ENCODE data around the gene COLEC12. TPM values are rescaled to one million over a fixed set of nuclear protein-coding genes. Genes with fewer than 3 reads are reported as not detected.

COLEC12 gene
- total RNA-seq, 1 donor from 2014 or later, result 11.6 TPM

DNA sequence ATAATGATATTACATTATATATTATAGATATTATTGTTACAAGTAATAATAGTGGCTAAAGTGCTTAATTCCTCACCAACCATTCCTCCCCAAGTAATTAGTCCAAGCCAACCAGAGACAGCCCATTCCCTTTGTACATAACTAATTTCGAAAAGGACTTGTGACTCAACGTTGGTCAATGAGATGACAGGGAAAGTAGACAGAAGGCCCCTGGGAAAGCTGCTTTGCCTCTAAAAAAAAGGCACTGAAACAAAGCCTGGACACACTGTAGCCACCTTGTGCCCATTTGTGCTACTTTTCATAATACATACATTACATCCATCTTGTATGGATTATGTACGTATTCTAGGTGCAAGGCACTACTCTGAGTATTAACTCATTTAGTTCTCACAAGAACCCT is 28.8 kb downstream of the COLEC12 start:
- Mint-ChIP-seq H3K4me3 (ENCODE audit: unreplicated experiment) (no peak overlapping the region), H3K4me1 (ENCODE audit: low read depth, unreplicated experiment) (peaks cover 45% of the 10 kb centered on the region), H3K27me3 (ENCODE audit: low read depth, unreplicated experiment) (no peaks in the 10 kb centered on the region), H3K27ac (ENCODE audit: unreplicated experiment) (no peak overlapping the region), H3K9me3 (ENCODE audit: unreplicated experiment) (no peaks in the 10 kb centered on the region), H3K36me3 (ENCODE audit: low read depth, unreplicated experiment) (peaks cover 3% of the 10 kb centered on the region)
- FAIRE-seq (no peak), DNase-seq (ENCODE audit: low read depth) (no peak)
- no peak overlapping the region for H3K4me3 ChIP-seq (ENCODE audit: insufficient read depth, low read depth, low read length)
- H3K36me3 ChIP-seq (ENCODE audit: insufficient read depth, low read length), result no peaks in the 10 kb centered on the region
- no peak overlapping the region for H3K27ac ChIP-seq (ENCODE audit: low read depth, low read length)
- no peak overlapping the region for H2AFZ ChIP-seq (ENCODE audit: low read depth, low read length)
- H3K4me2 ChIP-seq (ENCODE audit: low read length), result no peak overlapping the region
- H3K9me3 ChIP-seq (ENCODE audit: insufficient read depth, low read depth, low read length), result no peaks in the 10 kb centered on the region
- H4K20me1 ChIP-seq (ENCODE audit: insufficient read depth, low read length), result no peaks in the 10 kb centered on the region
- H3K9ac ChIP-seq (ENCODE audit: low read length), result no peak overlapping the region
- peaks cover 19% of the 10 kb centered on the region for H3K4me1 ChIP-seq (ENCODE audit: insufficient read depth, low read length)
- no peaks in the 10 kb centered on the region for H3K79me2 ChIP-seq (ENCODE audit: insufficient read depth, low read length)
- no peaks in the 10 kb centered on the region for H3K27me3 ChIP-seq (ENCODE audit: insufficient read depth, low read length)
- TF ChIP-seq EZH2 (IDR thresholded peaks at IDR 0.05; ENCODE audit: insufficient read depth, low read length) (no peak), CTCF (IDR thresholded peaks at IDR 0.05; ENCODE audit: insufficient read depth, low read depth, low read length) (no peak)

GRCh38 chr18:470661-471501 is 29.6 kb downstream of the COLEC12 start:
- Histone ChIP-seq H3K79me2 (ENCODE audit: insufficient read depth, low read length) (no peaks in the 10 kb centered on the region), H3K4me3 (ENCODE audit: insufficient read depth, low read depth, low read length) (no peak overlapping the region), H3K4me2 (ENCODE audit: low read length) (no peak overlapping the region), H3K9ac (ENCODE audit: low read length) (no peak overlapping the region), H3K9me3 (ENCODE audit: insufficient read depth, low read depth, low read length) (no peaks in the 10 kb centered on the region), H3K27me3 (ENCODE audit: insufficient read depth, low read length) (no peaks in the 10 kb centered on the region), H4K20me1 (ENCODE audit: insufficient read depth, low read length) (no peaks in the 10 kb centered on the region), H3K27ac (ENCODE audit: low read depth, low read length) (no peak overlapping the region), H2AFZ (ENCODE audit: low read depth, low read length) (no peak overlapping the region), H3K36me3 (ENCODE audit: insufficient read depth, low read length) (no peaks in the 10 kb centered on the region), H3K4me1 (ENCODE audit: insufficient read depth, low read length) (peaks cover 18% of the 10 kb centered on the region)
- no peaks in the 10 kb centered on the region for H3K9me3 Mint-ChIP-seq (ENCODE audit: unreplicated experiment)
- TF ChIP-seq CTCF (IDR thresholded peaks at IDR 0.05; ENCODE audit: insufficient read depth, low read depth, low read length) (no peak), EZH2 (IDR thresholded peaks at IDR 0.05; ENCODE audit: insufficient read depth, low read length) (no peak)
- no peak for FAIRE-seq
- no peak overlapping the region for H3K4me3 Mint-ChIP-seq (ENCODE audit: unreplicated experiment)
- H3K27me3 Mint-ChIP-seq (ENCODE audit: low read depth, unreplicated experiment), result no peaks in the 10 kb centered on the region
- peaks cover 43% of the 10 kb centered on the region for H3K4me1 Mint-ChIP-seq (ENCODE audit: low read depth, unreplicated experiment)
- H3K36me3 Mint-ChIP-seq (ENCODE audit: low read depth, unreplicated experiment), result no peaks in the 10 kb centered on the region
- peak overlapping the region; percentile 77 for H3K27ac Mint-ChIP-seq (ENCODE audit: unreplicated experiment)
- DNase-seq (ENCODE audit: low read depth), result peak; percentile 59
